OCI-LY1 (cell line): ENCODE data around the gene BTRC.

Experiments used
- H2AFZ ChIP-seq: fragments of 200-600 bp; sonication (generic), shearing (Covaris generic); 2 replicates; pipeline ENCODE4 v1.6.0; 2014; ENCODE audit warnings: antibody characterized with exemption, mild to moderate bottlenecking, low read length
- H3F3A ChIP-seq: fragments of 200-600 bp; sonication (generic), shearing (Covaris generic); 2 replicates; pipeline ENCODE4 v1.6.0; 2014; ENCODE audit warnings: mild to moderate bottlenecking, antibody characterized with exemption, low read length, moderate library complexity; ENCODE audit not compliant: insufficient read depth
- H3K27ac ChIP-seq: fragments of 200-600 bp; sonication (generic); 2 replicates; pipeline ENCODE4 v1.5.1; 2014; ENCODE audit warnings: low read length, mixed run types, mild to moderate bottlenecking, low read depth; ENCODE audit not compliant: poor library complexity, severe bottlenecking
- H3K27me3 ChIP-seq: fragments of 200-600 bp; sonication (generic); 2 replicates; pipeline ENCODE4 v1.6.0; 2014; ENCODE audit warnings: antibody characterized with exemption, mild to moderate bottlenecking, low read length, moderate library complexity; ENCODE audit not compliant: insufficient read depth
- H3K36me3 ChIP-seq: fragments of 200-600 bp; sonication (generic); 2 replicates; pipeline ENCODE4 v1.6.1; 2014; ENCODE audit warnings: mild to moderate bottlenecking, antibody characterized with exemption, low read length, moderate library complexity, mixed read lengths; ENCODE audit not compliant: insufficient read depth
- H3K4me1 ChIP-seq: fragments of 200-600 bp; sonication (generic); 2 replicates; pipeline ENCODE4 v1.5.1; 2014; ENCODE audit warnings: mild to moderate bottlenecking, low read length, moderate library complexity; ENCODE audit not compliant: insufficient read depth, severe bottlenecking
- H3K4me2 ChIP-seq: fragments of 200-600 bp; sonication (generic), shearing (Covaris generic); 2 replicates; pipeline ENCODE4 v1.6.1; 2014; ENCODE audit warnings: low read length
- H3K4me3 ChIP-seq: fragments of 200-600 bp; sonication (generic); 2 replicates; pipeline ENCODE4 v1.5.1; 2014; ENCODE audit warnings: low read length, low read depth, mild to moderate bottlenecking, mixed read lengths; ENCODE audit not compliant: poor library complexity, severe bottlenecking
- H3K79me2 ChIP-seq: fragments of 200-600 bp; shearing (Covaris generic); 2 replicates; pipeline ENCODE4 v1.6.1; 2016; ENCODE audit warnings: mixed run types, low read length, mixed read lengths; ENCODE audit not compliant: insufficient read depth
- H3K9ac ChIP-seq: fragments of 200-600 bp; sonication (generic), shearing (Covaris generic); 2 replicates; pipeline ENCODE4 v1.6.1; 2014; ENCODE audit warnings: mild to moderate bottlenecking, low read length, mixed read lengths
- H3K9me2 ChIP-seq: fragments of 200-600 bp; sonication (generic), shearing (Covaris generic); 2 replicates; pipeline ENCODE4 v1.6.1; 2014; ENCODE audit warnings: low read depth, mild to moderate bottlenecking, low read length, mixed read lengths
- H3K9me3 ChIP-seq: fragments of 200-600 bp; shearing (Covaris generic); 2 replicates; pipeline ENCODE4 v1.6.1; 2014; ENCODE audit warnings: low read length, mixed read lengths
- H4K20me1 ChIP-seq: fragments of 200-600 bp; sonication (generic), shearing (Covaris generic); 2 replicates; pipeline ENCODE4 v1.6.0; 2016; ENCODE audit warnings: mild to moderate bottlenecking, low read length; ENCODE audit not compliant: insufficient read depth
- EZH2 ChIP-seq: fragments of 200-600 bp; sonication (generic), shearing (Covaris generic); IDR thresholded peaks from 2 replicates; pipeline ENCODE4 v1.8.0; 2017; ENCODE audit warnings: borderline replicate concordance, mixed run types, mild to moderate bottlenecking, antibody characterized with exemption, low read length, moderate library complexity, mixed read lengths
- TF ChIP-seq, protein P1 (sequence below): fragments of 200-600 bp; sonication (generic), shearing (Covaris generic); IDR thresholded peaks from 2 replicates; pipeline ENCODE4 v1.5.1; 2017; ENCODE audit warnings: mild to moderate bottlenecking, antibody characterized with exemption, low read length, moderate library complexity, mixed read lengths

The BTRC gene

DNA sequence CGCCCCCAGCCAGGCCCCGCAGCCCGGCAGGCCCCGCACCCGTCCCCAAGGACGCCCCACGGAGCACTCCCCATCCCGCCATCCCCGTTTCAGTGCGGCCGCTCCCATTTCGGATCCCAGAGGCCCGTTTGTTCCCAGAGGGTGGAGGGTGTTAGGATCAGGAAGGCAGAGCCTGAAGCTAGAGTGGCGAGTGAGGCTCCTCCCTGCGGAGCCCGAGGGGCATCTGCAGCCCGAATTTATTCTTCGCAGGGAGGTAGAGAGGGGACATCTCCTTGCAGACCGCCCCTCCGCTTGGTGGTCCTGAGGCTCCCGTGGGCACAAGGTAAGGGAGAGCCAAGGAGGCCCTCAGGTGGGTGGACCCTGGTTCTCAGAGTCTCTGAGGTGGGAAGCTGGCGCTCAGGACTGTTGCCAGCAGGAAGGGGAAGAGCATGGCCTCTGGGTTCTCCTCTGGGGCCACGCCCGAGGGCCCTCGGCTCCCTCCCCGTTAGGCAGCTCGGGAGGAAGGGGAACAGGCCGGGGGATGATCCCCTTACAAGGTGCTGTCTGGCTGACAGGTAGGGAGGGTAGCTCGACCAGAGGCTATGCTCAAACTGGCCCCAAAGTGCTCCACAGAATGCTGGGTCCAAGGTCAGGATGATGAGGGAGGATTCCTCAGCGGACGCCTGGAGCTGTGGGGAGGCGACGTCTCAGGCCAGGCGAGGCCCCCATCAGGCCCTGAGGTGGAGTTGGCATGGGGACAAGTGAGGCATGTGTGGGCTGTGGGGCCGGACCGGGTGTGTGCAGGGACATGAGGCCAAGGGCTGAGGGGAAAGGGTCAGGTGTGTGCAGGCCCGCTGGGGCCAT lies 216.7 kb downstream of the BTRC start:
- Histone ChIP-seq H3K27ac (no peak overlapping the region), H4K20me1 (no peaks in the 10 kb centered on the region), H3K9me2 (no peaks in the 10 kb centered on the region), H3K9me3 (no peaks in the 10 kb centered on the region), H3K4me2 (peak overlapping the region; percentile 93), H3K79me2 (no peaks in the 10 kb centered on the region), H3K9ac (no peak overlapping the region; the same call in 1 of the 2 replicates), H3K27me3 (no peaks in the 10 kb centered on the region), H3K4me1 (peaks cover 10% of the 10 kb centered on the region), H3K36me3 (no peaks in the 10 kb centered on the region), H2AFZ (no peak overlapping the region), H3K4me3 (peak overlapping the region; percentile 74), H3F3A (no peaks in the 10 kb centered on the region)
- TF ChIP-seq, protein P1, sequence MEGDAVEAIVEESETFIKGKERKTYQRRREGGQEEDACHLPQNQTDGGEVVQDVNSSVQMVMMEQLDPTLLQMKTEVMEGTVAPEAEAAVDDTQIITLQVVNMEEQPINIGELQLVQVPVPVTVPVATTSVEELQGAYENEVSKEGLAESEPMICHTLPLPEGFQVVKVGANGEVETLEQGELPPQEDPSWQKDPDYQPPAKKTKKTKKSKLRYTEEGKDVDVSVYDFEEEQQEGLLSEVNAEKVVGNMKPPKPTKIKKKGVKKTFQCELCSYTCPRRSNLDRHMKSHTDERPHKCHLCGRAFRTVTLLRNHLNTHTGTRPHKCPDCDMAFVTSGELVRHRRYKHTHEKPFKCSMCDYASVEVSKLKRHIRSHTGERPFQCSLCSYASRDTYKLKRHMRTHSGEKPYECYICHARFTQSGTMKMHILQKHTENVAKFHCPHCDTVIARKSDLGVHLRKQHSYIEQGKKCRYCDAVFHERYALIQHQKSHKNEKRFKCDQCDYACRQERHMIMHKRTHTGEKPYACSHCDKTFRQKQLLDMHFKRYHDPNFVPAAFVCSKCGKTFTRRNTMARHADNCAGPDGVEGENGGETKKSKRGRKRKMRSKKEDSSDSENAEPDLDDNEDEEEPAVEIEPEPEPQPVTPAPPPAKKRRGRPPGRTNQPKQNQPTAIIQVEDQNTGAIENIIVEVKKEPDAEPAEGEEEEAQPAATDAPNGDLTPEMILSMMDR = no peak
- TF ChIP-seq EZH2 = no peak

DNA sequence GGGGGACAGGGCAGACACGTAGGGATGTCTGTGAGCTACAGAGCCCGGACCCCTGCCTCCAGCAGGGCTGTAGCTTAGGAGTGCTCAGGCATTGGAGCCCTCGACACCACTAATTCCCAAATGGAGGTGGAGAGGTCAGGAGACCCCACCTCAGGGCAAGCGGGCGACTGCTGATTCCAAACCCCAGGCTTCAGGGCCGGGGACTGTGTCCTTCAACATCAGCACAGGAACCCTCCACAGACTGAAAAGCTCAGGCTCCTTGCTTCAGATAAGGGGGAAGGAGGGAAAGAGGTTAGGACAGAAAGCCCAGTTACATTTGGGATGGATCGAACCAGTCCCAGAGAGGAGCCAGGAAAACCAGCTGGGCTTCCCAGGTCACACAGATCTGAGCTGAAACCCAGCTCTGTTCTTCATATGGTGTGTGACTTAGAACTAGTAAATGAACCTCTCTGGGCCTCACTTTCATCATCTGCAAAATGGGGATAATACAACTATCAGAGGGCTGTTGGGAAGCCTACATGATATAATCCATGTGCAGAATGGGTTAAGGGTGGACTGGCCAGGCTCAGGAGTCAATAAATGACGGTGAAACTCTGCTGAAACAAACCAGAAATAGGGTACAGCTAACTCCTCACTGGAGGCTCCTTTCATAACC lies 217.4 kb downstream of the BTRC start:
- H3K27ac ChIP-seq = no peak overlapping the region
- no peak overlapping the region for H3K9ac ChIP-seq
- H2AFZ ChIP-seq = no peak overlapping the region
- no peaks in the 10 kb centered on the region for H3K27me3 ChIP-seq
- H3K79me2 ChIP-seq = no peaks in the 10 kb centered on the region
- H3K9me3 ChIP-seq = no peaks in the 10 kb centered on the region
- H3K4me2 ChIP-seq = no peak overlapping the region
- peaks cover 10% of the 10 kb centered on the region for H3K4me1 ChIP-seq
- H4K20me1 ChIP-seq = no peaks in the 10 kb centered on the region
- no peaks in the 10 kb centered on the region for H3K9me2 ChIP-seq
- no peak overlapping the region for H3K4me3 ChIP-seq
- no peaks in the 10 kb centered on the region for H3K36me3 ChIP-seq
- no peak for TF ChIP-seq EZH2
- TF ChIP-seq, protein P1 = no peak
- no peaks in the 10 kb centered on the region for H3F3A ChIP-seq

DNA sequence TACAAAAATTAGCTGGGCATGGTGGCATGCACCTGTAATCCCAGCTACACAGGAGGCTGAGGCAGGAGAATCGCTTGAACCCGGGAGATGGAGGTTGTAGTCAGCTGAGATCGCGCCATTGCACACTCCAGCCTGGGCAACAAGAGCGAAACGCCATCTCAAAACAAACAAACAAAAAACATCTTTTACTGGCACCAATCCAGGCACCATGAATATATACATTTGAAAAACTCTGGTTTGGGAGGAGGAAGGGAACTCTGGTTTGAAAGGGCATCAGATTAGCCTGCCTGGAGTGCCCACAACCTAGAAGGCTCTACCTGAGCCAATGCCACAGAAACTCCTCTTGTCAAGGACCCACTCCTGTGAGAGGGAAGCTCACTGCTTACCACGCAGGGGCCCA lies 218.2 kb downstream of the BTRC start:
- Histone ChIP-seq H3K9me2 (no peaks in the 10 kb centered on the region), H3K9ac (no peak overlapping the region), H4K20me1 (no peaks in the 10 kb centered on the region), H3K27ac (no peak overlapping the region), H3K79me2 (no peaks in the 10 kb centered on the region), H3K27me3 (no peaks in the 10 kb centered on the region), H3K9me3 (no peaks in the 10 kb centered on the region), H3F3A (no peaks in the 10 kb centered on the region), H3K4me2 (no peak overlapping the region), H3K4me3 (no peak overlapping the region), H3K4me1 (peaks cover 10% of the 10 kb centered on the region), H3K36me3 (no peaks in the 10 kb centered on the region), H2AFZ (no peak overlapping the region)
- TF ChIP-seq, protein P1 = no peak
- no peak for TF ChIP-seq EZH2
